GM19397 (cell line): ENCODE results near the gene TXNIP.

Experiments used
- ATAC-seq: cut with Tn5 transposase; IDR thresholded peaks from one replicate; pipeline ENCODE4 v1.9.1; 2021; ENCODE audit warnings: mild to moderate bottlenecking, moderate library complexity; ENCODE audit not compliant: unreplicated experiment

TXNIP gene

GRCh38 chr1:145946477-145946986, 49.8 kb downstream of the TXNIP start:
- no peak for ATAC-seq

GRCh38 chr1:145944532-145944931, 51.8 kb downstream of the TXNIP start:
- ATAC-seq = no peak

- no peak for ATAC-seq
These were observed 53.5 kb downstream of the TXNIP start for GRCh38 chr1:145942871-145943270.
